HAP-1 (cell line): ENCODE measurements around the gene CSNK2A1.
"Not testable (repeated sequence)": the region's sequence is repeated elsewhere in the genome, so short reads cannot be mapped to it uniquely, and the experiment has no call there.

ENCODE experiments used
- DNase-seq, 2 experiments: peaks; one replicate each; pipeline ENCODE4 v3.0.0-alpha.2; 2016 to 2020; ENCODE audit warnings: low spot score in 2 of 2
- H3K27me3 ChIP-seq: fragments of 250-450 bp; sonication (Bioruptor Pico); 2 replicates; pipeline ENCODE4 v1.5.1; 2020; ENCODE audit warnings: low read depth, mild to moderate bottlenecking, moderate library complexity
- H3K36me3 ChIP-seq: fragments of 250-450 bp; sonication (Bioruptor Pico); replicated peaks from 2 replicates; pipeline ENCODE4 v1.5.1; 2020; ENCODE audit warnings: mild to moderate bottlenecking
- H3K4me1 ChIP-seq: fragments of 250-450 bp; sonication (Bioruptor Pico); 2 replicates; pipeline ENCODE4 v1.5.1; 2020; ENCODE audit warnings: mild to moderate bottlenecking
- H3K4me3 ChIP-seq: fragments of 250-450 bp; sonication (Bioruptor Pico); 2 replicates; pipeline ENCODE4 v1.5.1; 2020; ENCODE audit warnings: mild to moderate bottlenecking, moderate library complexity
- H3K9me3 ChIP-seq: fragments of 250-450 bp; sonication (Bioruptor Pico); 2 replicates; pipeline ENCODE4 v1.5.1; 2020; ENCODE audit warnings: mild to moderate bottlenecking, moderate library complexity
- in situ Hi-C: fragments of 300-500 bp; cut with MboI; formaldehyde crosslinking; loops from 3 replicates; pipeline ENCODE4 v1.14.3; 2020; ENCODE audit warnings: low sequenced_read_pairs, inconsistent platforms, mixed read lengths

CSNK2A1 gene

DNA sequence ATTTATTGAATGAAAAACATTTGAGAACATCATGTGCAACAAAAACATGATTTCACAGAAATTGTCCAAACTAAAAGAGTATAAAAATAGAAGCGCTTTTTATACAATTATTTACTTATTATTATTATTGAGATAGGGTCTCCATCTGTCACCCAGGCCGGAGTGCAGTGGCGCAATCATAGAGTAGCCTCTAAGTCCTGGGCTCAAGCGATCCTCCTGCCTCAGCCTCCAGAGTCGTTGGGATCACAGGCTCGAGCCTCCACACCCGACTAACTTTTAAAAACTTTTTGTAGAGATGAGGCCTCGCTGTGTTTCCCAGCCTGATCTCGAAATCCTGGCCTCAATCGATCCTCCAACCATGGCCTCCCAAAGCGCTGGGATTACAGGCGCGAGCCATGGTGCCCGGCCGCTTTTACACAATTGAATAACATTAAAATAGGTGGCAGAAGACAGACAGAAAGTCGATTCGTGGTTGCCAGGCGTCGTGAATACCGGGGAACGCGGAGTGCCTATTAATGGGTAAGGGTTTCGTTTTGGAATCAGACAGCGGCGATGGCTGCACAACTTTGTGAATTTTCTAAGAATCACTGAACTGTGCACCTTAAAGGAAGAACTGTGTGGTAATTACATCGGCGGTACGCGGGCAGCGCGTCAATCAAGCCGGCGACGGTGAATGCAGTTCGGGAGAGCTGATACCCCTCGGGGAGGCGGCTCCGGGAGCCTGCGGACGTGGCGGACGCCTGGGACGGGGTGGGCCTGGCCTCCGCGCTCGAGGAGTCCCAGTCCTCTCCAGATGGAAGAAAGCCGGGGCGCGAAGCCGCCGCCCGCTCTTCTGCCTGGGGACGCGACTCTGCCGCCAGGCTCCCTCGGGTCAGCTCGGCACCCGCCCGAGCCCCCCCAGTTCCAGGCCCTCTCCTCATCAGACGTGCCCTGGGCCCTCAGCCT lies 82.1 kb downstream of the CSNK2A1 start:
- Histone ChIP-seq H3K9me3 (no peaks in the 10 kb centered on the region), H3K4me3 (peak overlapping the region; percentile 86), H3K36me3 (peaks cover 4% of the 10 kb centered on the region; the same call in 1 of the 2 replicates), H3K4me1 (peaks cover 22% of the 10 kb centered on the region), H3K27me3 (no peaks in the 10 kb centered on the region)
- in situ Hi-C loops, result no loop called here
- DNase-seq, result peak; percentile 39 to 59

DNA sequence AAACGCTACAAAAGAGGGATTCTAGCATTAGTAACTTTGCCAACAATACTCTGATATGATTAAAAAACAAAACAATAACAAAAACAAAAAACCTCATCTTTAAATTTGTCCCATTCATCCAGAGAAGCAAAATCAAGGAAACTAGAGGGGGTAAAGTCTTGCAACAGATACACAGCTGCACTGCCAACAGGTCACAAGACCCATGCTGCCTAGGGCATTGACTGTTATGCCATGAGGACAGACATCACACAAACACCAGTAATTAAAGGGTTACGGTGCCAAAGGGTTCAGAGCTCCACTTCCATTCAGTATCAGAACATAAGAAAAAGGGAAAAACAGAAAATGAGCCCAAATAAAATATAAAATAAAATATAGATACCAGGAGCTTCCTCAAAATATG lies 82.9 kb downstream of the CSNK2A1 start:
- in situ Hi-C loops, result no loop called here
- H3K9me3 ChIP-seq, result no peaks in the 10 kb centered on the region
- peaks cover 22% of the 10 kb centered on the region for H3K4me1 ChIP-seq
- H3K4me3 ChIP-seq, result peak overlapping the region; percentile 86
- DNase-seq, result no peak
- H3K36me3 ChIP-seq, result peaks cover 4% of the 10 kb centered on the region; the same call in 1 of the 2 replicates
- no peaks in the 10 kb centered on the region for H3K27me3 ChIP-seq

DNA sequence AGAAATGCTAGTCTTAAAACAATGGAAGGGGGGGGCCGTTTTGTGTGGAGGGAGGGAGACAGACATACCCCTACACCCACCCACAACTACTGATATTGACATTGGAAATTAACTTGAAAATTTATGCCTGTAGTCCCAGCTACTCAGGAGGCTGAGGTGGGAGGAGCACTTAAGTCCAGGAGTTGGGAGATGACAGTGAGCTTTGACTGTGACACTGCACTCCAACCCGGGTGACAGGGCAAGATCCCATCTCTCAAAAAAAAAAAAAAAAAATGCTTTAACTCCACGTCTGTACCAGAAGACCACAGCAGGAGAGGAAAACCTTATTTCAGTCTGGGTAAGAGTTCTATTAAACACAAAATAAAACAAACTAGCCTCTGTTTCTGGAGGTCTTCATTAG lies 83.4 kb downstream of the CSNK2A1 start:
- H3K4me3 ChIP-seq, result peak overlapping the region; percentile 86; the same call in 1 of the 2 replicates
- no peak for DNase-seq
- H3K9me3 ChIP-seq, result no peaks in the 10 kb centered on the region
- in situ Hi-C loops, result no loop called here
- H3K36me3 ChIP-seq, result peaks cover 4% of the 10 kb centered on the region; the same call in 1 of the 2 replicates
- H3K4me1 ChIP-seq, result peaks cover 22% of the 10 kb centered on the region
- H3K27me3 ChIP-seq, result no peaks in the 10 kb centered on the region

DNA sequence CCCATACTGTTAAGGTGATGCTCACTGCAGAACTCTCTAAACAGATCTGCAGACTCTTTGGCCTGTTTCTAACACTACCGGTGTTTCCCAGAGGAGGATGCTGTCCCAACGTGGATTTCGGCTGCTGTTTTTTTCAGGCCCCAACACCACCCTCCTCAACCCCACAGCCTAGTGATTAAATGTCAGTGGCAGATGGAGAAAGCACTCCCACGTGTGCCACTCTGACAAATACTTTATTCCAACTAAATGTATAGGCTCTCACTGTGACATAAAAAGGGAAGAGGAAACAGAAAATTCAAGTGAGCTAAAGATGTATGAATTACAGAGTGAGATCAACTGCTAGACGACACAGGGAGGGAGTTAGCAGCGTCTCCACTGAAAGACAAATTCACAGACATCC lies 84.8 kb downstream of the CSNK2A1 start:
- Histone ChIP-seq H3K36me3 (peaks cover 4% of the 10 kb centered on the region; the same call in 1 of the 2 replicates), H3K27me3 (no peaks in the 10 kb centered on the region), H3K9me3 (no peaks in the 10 kb centered on the region), H3K4me1 (peaks cover 22% of the 10 kb centered on the region), H3K4me3 (no peak overlapping the region)
- no peak for DNase-seq
- in situ Hi-C loops, result no loop called here

DNA sequence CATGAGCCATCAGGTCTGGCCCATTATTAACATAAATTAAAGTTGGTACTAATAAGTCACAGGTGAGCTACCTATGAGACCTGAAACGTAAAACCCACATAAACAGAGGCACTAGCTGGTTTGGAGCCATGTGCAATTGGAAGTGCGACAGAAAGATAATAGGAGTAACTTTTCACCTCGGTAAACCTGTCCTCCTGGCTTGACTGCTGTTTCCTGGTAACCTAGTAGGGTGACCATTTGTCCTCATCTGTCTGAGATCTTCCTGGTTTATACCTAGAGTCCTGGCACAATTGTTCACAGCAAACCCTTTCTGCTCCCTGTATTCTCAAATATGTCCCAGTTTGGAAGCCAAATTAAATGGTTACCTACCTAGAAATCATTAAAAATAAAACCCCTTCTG lies 88.6 kb downstream of the CSNK2A1 start:
- in situ Hi-C loops, result no loop called here
- Histone ChIP-seq H3K4me1 (peaks cover 9% of the 10 kb centered on the region), H3K9me3 (no peaks in the 10 kb centered on the region), H3K36me3 (no peaks in the 10 kb centered on the region), H3K27me3 (no peaks in the 10 kb centered on the region), H3K4me3 (no peak overlapping the region)
- no peak for DNase-seq

DNA sequence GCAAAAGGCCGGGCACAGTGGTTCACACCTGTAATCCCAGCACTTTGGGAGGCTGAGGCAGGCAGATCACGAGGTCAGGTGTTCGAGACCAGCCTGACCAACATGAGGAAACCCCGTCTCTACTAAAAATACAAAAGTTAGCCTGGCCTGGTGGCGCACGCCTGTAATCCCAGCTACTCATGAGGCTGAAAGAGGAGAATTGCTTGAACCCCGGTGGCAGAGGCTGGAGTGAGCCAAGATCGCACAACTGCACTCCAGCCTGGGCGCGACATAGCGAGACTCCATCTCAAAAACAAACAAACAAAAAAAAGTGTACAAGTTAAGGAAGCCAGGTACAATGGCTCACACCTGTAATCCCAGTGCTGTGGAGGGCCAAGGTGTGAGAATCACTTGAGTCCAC lies 91.6 kb downstream of the CSNK2A1 start:
- in situ Hi-C loops, H3K9me3 ChIP-seq, H3K36me3 ChIP-seq, H3K4me1 ChIP-seq, H3K27me3 ChIP-seq, DNase-seq, H3K4me3 ChIP-seq: not testable (repeated sequence)

DNA sequence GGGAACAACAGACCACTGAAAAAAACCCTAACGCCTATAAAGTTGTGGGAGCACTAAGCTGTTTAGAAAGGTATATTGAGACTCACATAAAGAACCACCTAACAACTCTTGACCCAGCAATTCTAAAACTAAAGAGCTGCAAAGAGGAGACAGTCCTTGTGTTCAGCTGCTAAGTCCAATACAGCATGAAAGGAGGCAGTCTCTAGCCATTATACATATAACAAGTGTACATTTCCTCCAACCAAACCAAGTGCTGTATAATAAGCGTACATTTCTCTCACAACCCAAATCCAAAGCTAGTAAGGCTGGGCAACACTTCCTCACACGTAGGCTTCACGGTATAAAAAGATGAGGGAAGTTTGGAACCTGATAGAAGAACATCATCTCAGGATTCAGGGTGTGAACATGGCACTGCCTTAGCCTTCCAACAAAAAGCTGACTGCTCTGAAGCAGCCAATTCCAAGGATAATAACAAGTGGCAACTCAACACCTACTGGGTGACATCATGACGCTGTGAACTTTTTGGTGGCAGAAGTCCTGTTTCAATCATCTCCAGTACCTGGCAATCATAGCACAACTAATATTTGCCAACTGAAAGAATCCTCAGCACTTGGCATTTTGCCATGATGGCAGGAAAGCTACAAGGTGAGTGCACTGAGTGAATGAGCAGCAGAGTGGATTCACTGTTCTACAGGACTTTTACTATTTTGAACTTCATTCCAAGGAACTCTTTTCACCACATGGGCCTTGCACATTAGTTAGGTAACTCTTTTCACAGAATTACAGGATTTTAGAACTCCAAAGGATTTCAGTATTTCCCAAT lies 97.9 kb downstream of the CSNK2A1 start:
- Histone ChIP-seq H3K4me3 (no peak overlapping the region), H3K36me3 (peaks cover 42% of the 10 kb centered on the region), H3K9me3 (no peaks in the 10 kb centered on the region), H3K4me1 (0 out of 2 replicates have a peak, but pooled peaks cover 2% of the 10 kb centered on the region), H3K27me3 (no peaks in the 10 kb centered on the region)
- no peak for DNase-seq
- in situ Hi-C loops, result no loop called here

DNA sequence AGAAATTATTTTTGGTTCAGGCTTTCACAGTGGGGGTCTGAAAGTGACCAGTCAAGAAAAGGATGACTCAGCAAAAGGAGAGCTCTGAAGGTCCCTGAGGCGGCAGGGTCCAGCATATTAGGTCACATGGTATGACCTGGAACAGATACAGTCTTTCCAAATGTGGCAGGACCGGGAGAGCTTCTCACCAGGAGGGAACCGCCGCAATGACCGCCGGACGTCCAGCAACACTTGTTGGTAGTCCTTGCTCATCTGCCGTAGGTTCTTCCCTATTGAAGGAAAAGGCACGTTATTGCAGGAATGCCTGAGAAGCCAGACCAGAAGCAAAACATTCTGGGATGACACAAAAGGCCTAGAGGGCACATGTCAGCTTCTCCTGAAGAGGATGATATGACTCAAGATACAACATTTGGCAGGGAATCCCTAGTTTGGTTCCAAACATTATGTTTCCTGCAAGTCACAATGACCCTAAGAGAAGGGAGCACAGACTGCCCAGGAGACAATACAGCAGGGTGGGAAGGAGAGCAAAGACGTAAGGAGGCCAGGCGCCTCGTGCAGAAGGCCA lies 98.6 kb downstream of the CSNK2A1 start:
- Histone ChIP-seq H3K36me3 (peaks cover 49% of the 10 kb centered on the region), H3K4me1 (no peaks in the 10 kb centered on the region), H3K27me3 (no peaks in the 10 kb centered on the region), H3K4me3 (no peak overlapping the region), H3K9me3 (no peaks in the 10 kb centered on the region)
- no peak for DNase-seq
- in situ Hi-C loops, result no loop called here

DNA sequence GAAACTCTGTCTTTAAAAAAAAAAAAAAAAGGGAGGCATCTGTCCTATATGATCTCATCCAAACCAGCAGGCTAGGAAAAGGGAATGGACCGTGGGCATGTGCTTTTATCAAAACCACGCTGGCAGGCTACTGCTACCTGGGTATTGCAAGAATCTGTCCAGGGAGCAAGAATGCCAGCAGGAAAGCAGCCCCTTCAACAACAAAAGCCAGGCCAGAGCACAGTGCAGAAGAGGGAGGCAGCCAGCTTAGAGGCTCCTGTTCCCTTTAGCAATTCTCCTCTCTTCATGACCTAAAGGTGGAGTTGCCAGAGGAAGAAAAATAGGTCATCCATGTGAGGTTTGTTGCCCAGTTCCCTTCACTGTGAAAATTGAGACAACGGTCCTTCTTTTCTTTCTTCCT lies 99.5 kb downstream of the CSNK2A1 start:
- in situ Hi-C loops, result no loop called here
- Histone ChIP-seq H3K27me3 (no peaks in the 10 kb centered on the region), H3K4me3 (no peak overlapping the region), H3K4me1 (no peaks in the 10 kb centered on the region), H3K9me3 (no peaks in the 10 kb centered on the region), H3K36me3 (peaks cover 55% of the 10 kb centered on the region)
- no peak for DNase-seq

DNA sequence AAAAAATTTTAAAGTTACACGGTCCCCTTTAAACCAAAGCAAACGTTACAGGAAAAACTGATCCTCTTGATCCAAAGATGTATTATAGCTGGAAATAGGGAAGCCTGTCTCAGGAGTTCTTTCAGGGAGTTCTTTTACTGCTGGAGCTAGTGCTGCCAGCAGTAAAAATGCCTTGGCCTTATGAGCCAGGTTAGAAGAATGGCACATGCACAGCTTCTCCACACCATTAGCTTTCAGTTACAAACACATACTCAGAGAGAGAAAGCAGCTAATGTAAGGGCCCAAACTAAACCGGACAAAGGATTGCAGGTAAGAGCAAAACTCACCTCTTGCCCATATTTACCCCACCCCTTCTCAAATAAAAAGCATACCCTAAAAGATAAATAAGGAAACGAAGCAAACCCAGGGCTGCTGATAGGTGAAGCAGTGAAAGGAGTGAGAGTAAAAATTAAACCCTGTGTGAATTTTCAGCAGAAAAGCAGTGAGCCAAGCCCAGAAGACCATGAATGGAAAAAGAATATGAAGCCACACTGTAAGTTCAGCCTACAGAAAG lies 100.3 kb downstream of the CSNK2A1 start:
- Histone ChIP-seq H3K4me1 (no peaks in the 10 kb centered on the region), H3K4me3 (no peak overlapping the region), H3K36me3 (peaks cover 62% of the 10 kb centered on the region), H3K27me3 (no peaks in the 10 kb centered on the region), H3K9me3 (no peaks in the 10 kb centered on the region)
- DNase-seq, result no peak
- in situ Hi-C loops, result no loop called here

DNA sequence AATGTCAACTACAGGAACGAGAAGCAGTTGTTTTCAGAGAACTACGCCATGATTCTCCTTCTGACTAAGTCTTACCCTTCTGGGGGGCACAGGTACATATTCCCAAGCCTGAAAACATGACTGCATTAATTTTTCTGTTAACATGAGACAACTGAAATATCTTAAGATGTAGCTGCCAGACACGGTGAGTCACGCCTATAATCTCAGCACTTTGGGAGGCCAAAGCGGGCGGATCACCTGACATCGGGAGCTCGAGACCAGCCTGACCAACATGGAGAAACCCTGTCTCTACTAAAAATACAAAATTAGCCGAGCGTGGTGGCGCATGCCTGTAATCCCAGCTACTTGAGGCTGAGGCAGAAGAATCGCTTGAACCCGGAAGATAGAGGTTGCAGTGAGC lies 103.0 kb downstream of the CSNK2A1 start:
- H3K4me1 ChIP-seq, result peaks cover 2% of the 10 kb centered on the region
- H3K9me3 ChIP-seq, result no peaks in the 10 kb centered on the region
- H3K4me3 ChIP-seq, result no peak overlapping the region
- H3K27me3 ChIP-seq, result no peaks in the 10 kb centered on the region
- in situ Hi-C loops, result no loop called here
- DNase-seq, result no peak
- H3K36me3 ChIP-seq, result peaks cover 78% of the 10 kb centered on the region

DNA sequence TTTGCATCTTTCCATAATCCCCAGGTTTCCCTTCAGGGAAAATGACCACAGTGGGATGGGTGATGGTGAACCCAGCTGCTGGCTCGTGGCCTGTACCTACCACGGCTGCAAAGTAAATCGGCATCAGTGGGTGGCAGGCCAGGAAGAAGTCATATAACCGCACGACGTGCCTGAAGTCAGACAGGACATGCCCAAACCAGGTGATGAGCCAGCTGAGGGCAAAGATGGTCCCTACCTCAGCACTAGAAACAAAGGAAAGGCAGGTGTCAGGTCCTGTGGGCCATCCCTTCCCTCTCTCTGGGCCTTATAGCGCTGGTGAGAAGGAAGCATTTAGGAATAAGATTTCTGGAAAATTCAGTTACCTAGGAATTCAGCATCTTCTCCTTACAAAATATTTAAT lies 103.4 kb downstream of the CSNK2A1 start:
- Histone ChIP-seq H3K27me3 (no peaks in the 10 kb centered on the region), H3K36me3 (peaks cover 78% of the 10 kb centered on the region), H3K4me1 (peaks cover 6% of the 10 kb centered on the region), H3K9me3 (no peaks in the 10 kb centered on the region), H3K4me3 (no peak overlapping the region)
- in situ Hi-C loops, result no loop called here
- no peak for DNase-seq

DNA sequence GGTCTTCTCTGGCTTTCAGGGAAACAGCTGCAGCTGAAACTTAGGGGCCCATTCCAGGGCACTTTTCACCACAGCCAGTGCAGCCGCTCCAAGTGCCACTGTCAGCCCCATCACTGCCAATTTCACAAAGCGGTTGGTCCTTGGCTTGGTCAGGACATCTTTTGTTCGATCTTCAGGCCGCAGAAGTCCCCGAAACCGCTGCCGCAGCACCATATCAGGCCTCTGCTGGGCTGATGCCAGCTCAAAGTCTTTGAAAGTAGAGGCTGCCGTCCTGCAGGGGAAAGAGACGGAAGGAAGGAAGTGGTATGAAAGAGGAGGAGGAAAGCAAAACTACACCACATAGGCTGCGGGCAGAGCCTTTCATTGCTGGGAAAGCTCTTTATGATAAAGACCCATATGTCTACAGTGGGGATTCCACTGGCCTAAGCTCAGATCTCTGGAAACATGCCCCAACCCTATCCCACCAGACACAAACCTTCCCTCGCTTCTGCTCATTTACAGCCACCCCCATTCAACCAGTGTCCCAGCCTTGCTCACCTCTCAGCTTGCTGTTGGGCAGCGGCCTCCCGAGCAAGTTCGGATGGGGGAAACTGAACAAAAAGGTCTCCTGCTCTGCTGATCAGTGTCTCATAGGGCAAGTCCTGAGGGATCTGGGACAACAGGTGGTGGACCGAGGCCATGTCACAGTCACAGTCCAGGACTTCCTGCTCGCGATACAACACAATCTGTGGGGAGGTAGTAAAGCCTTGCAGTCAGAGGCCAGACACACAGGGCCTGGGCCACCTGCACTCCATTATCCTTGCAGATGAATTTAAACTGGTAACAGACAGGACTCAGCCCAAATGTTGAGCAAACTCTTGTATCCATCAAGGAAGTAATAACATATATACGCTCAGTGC lies 104.8 kb downstream of the CSNK2A1 start:
- Histone ChIP-seq H3K4me3 (no peak overlapping the region), H3K27me3 (no peaks in the 10 kb centered on the region), H3K9me3 (no peaks in the 10 kb centered on the region), H3K36me3 (peaks cover 73% of the 10 kb centered on the region), H3K4me1 (peaks cover 18% of the 10 kb centered on the region)
- DNase-seq, result no peak
- in situ Hi-C loops, result no loop called here
